Activated T-cell treated with anti-CD3 and anti-CD28 coated beads, Interleukin-2, amount 50 U/mL, for 24 hours (primary cell): Measurements from ENCODE around the gene IFT122.
"Not testable (repeated sequence)": the region's sequence is repeated elsewhere in the genome, so short reads cannot be mapped to it uniquely, and the experiment has no call there.

ENCODE experiments used
- DNase-seq: peaks from one replicate; pipeline ENCODE4 v3.0.0-alpha.2; 2020
- H3K27ac Mint-ChIP-seq: 2 replicates; pipeline ENCODE4 v1.8.0; 2020; ENCODE audit warnings: mild to moderate bottlenecking, mixed read lengths
- H3K27me3 Mint-ChIP-seq: 2 replicates; pipeline ENCODE4 v1.8.0; 2020; ENCODE audit warnings: mixed read lengths
- H3K36me3 Mint-ChIP-seq: 2 replicates; pipeline ENCODE4 v1.8.0; 2020; ENCODE audit warnings: low read depth, mixed read lengths
- H3K4me1 Mint-ChIP-seq: 2 replicates; pipeline ENCODE4 v1.8.0; 2020; ENCODE audit warnings: low read depth, mixed read lengths
- H3K4me3 Mint-ChIP-seq: 2 replicates; pipeline ENCODE4 v1.8.0; 2020; ENCODE audit warnings: mild to moderate bottlenecking, moderate library complexity, mixed read lengths
- H3K9me3 Mint-ChIP-seq: 2 replicates; pipeline ENCODE4 v1.8.0; 2020; ENCODE audit warnings: mixed read lengths

Gene IFT122

GRCh38 chr3:129485721-129486663 lies 46.0 kb downstream of the IFT122 start:
- no peaks in the 10 kb centered on the region for H3K9me3 Mint-ChIP-seq
- peaks cover 32% of the 10 kb centered on the region for H3K36me3 Mint-ChIP-seq
- H3K4me1 Mint-ChIP-seq = peaks cover 14% of the 10 kb centered on the region
- no peak for DNase-seq
- no peak overlapping the region for H3K27ac Mint-ChIP-seq
- no peaks in the 10 kb centered on the region for H3K27me3 Mint-ChIP-seq
- no peak overlapping the region for H3K4me3 Mint-ChIP-seq

GRCh38 chr3:129486664-129487035 lies 46.6 kb downstream of the IFT122 start:
- DNase-seq = no peak
- no peak overlapping the region for H3K27ac Mint-ChIP-seq
- H3K4me1 Mint-ChIP-seq = peaks cover 7% of the 10 kb centered on the region
- peaks cover 26% of the 10 kb centered on the region for H3K36me3 Mint-ChIP-seq
- H3K9me3 Mint-ChIP-seq = no peaks in the 10 kb centered on the region
- H3K4me3 Mint-ChIP-seq = no peak overlapping the region
- no peaks in the 10 kb centered on the region for H3K27me3 Mint-ChIP-seq

GRCh38 chr3:129487183-129487867 lies 47.3 kb downstream of the IFT122 start:
- Mint-ChIP-seq H3K27ac (no peak overlapping the region), H3K4me1 (peaks cover under 1% of the 10 kb centered on the region), H3K9me3 (no peaks in the 10 kb centered on the region), H3K4me3 (no peak overlapping the region), H3K27me3 (no peaks in the 10 kb centered on the region), H3K36me3 (peaks cover 26% of the 10 kb centered on the region)
- no peak for DNase-seq

GRCh38 chr3:129487868-129488335 lies 47.9 kb downstream of the IFT122 start:
- not testable (repeated sequence) for H3K27ac Mint-ChIP-seq, H3K4me1 Mint-ChIP-seq, H3K9me3 Mint-ChIP-seq, H3K4me3 Mint-ChIP-seq, H3K27me3 Mint-ChIP-seq, DNase-seq
- peaks cover 24% of the 10 kb centered on the region for H3K36me3 Mint-ChIP-seq

GRCh38 chr3:129489258-129489657 lies 49.2 kb downstream of the IFT122 start:
- not testable (repeated sequence) for H3K4me3 Mint-ChIP-seq, DNase-seq, H3K27ac Mint-ChIP-seq, H3K4me1 Mint-ChIP-seq, H3K27me3 Mint-ChIP-seq, H3K9me3 Mint-ChIP-seq
- peaks cover 22% of the 10 kb centered on the region for H3K36me3 Mint-ChIP-seq

- peaks cover 18% of the 10 kb centered on the region for H3K36me3 Mint-ChIP-seq
- H3K27ac Mint-ChIP-seq = no peak overlapping the region
- DNase-seq = peak; percentile 59
These were observed 50.2 kb downstream of the IFT122 start for GRCh38 chr3:129490273-129490675.

GRCh38 chr3:129491077-129491476 lies 51.1 kb downstream of the IFT122 start:
- peaks cover 21% of the 10 kb centered on the region for H3K36me3 Mint-ChIP-seq
- not testable (repeated sequence) for H3K27me3 Mint-ChIP-seq, H3K4me3 Mint-ChIP-seq, DNase-seq, H3K27ac Mint-ChIP-seq, H3K4me1 Mint-ChIP-seq, H3K9me3 Mint-ChIP-seq

More at GRCh38 chr3:129490273-129490675, 50.2 kb downstream of the IFT122 start:
- H3K27me3 Mint-ChIP-seq = no peaks in the 10 kb centered on the region
- no peaks in the 10 kb centered on the region for H3K4me1 Mint-ChIP-seq
- H3K9me3 Mint-ChIP-seq = no peaks in the 10 kb centered on the region
- no peak overlapping the region for H3K4me3 Mint-ChIP-seq

GRCh38 chr3:129491794-129492193 lies 51.8 kb downstream of the IFT122 start:
- H3K9me3 Mint-ChIP-seq = no peaks in the 10 kb centered on the region
- no peak for DNase-seq
- H3K27me3 Mint-ChIP-seq = no peaks in the 10 kb centered on the region
- no peak overlapping the region for H3K4me3 Mint-ChIP-seq
- no peaks in the 10 kb centered on the region for H3K4me1 Mint-ChIP-seq
- H3K36me3 Mint-ChIP-seq = peaks cover 26% of the 10 kb centered on the region
- H3K27ac Mint-ChIP-seq = no peak overlapping the region

- no peaks in the 10 kb centered on the region for H3K9me3 Mint-ChIP-seq
- H3K27me3 Mint-ChIP-seq = no peaks in the 10 kb centered on the region
- no peak overlapping the region for H3K27ac Mint-ChIP-seq
- no peak overlapping the region for H3K4me3 Mint-ChIP-seq
- DNase-seq = no peak
- H3K4me1 Mint-ChIP-seq = no peaks in the 10 kb centered on the region
- peaks cover 28% of the 10 kb centered on the region for H3K36me3 Mint-ChIP-seq
These were observed 52.7 kb downstream of the IFT122 start for GRCh38 chr3:129492691-129493090.

- Mint-ChIP-seq H3K9me3 (no peaks in the 10 kb centered on the region), H3K36me3 (peaks cover 28% of the 10 kb centered on the region), H3K27me3 (no peaks in the 10 kb centered on the region), H3K4me1 (no peaks in the 10 kb centered on the region), H3K27ac (no peak overlapping the region), H3K4me3 (no peak overlapping the region)
- DNase-seq = no peak
These were observed 53.2 kb downstream of the IFT122 start for GRCh38 chr3:129493206-129493605.

- H3K36me3 Mint-ChIP-seq = peaks cover 24% of the 10 kb centered on the region
- not testable (repeated sequence) for H3K27ac Mint-ChIP-seq, H3K4me1 Mint-ChIP-seq, DNase-seq, H3K9me3 Mint-ChIP-seq, H3K27me3 Mint-ChIP-seq, H3K4me3 Mint-ChIP-seq
These were observed 54.5 kb downstream of the IFT122 start for GRCh38 chr3:129494499-129494898.

GRCh38 chr3:129495006-129495639 lies 55.1 kb downstream of the IFT122 start:
- not testable (repeated sequence) for H3K9me3 Mint-ChIP-seq, H3K27ac Mint-ChIP-seq

GRCh38 chr3:129497876-129498275 lies 57.9 kb downstream of the IFT122 start:
- not testable (repeated sequence) for H3K27ac Mint-ChIP-seq, H3K4me3 Mint-ChIP-seq, H3K9me3 Mint-ChIP-seq, DNase-seq, H3K4me1 Mint-ChIP-seq, H3K27me3 Mint-ChIP-seq
- peaks cover 32% of the 10 kb centered on the region for H3K36me3 Mint-ChIP-seq

More at GRCh38 chr3:129495006-129495639, 55.1 kb downstream of the IFT122 start:
- not testable (repeated sequence) for H3K27me3 Mint-ChIP-seq, DNase-seq, H3K4me1 Mint-ChIP-seq, H3K4me3 Mint-ChIP-seq
- H3K36me3 Mint-ChIP-seq = peaks cover 29% of the 10 kb centered on the region

- peaks cover 27% of the 10 kb centered on the region for H3K36me3 Mint-ChIP-seq
- not testable (repeated sequence) for H3K27me3 Mint-ChIP-seq, H3K27ac Mint-ChIP-seq, H3K4me1 Mint-ChIP-seq, H3K9me3 Mint-ChIP-seq, DNase-seq, H3K4me3 Mint-ChIP-seq
These were observed 58.8 kb downstream of the IFT122 start for GRCh38 chr3:129498603-129499488.
